A549 (cell line): ENCODE data around the gene PRKAG2. TPM values are rescaled to one million over a fixed set of nuclear protein-coding genes. Genes with fewer than 3 reads are reported as not detected.

Source experiments
- ATAC-seq, 2 experiments: fragments of 200-7000 bp in 1 of 2; fragments of >200 bp in 1 of 2; cut with Nextera tagmentation in 1 of 2; cut with Tn5 transposase in 1 of 2; 3 replicates each; pipeline versions ENCODE4 v1.8.0 to v1.9.1; 2018 to 2020; ENCODE audit warnings: mild to moderate bottlenecking in 1 of 2, moderate library complexity in 1 of 2
- CTCF ChIA-PET: fragments of 300-600 bp; sonication (Branson Sonifier 250); formaldehyde crosslinking; extraction: SDS; loops from one replicate; lab custom pipeline; 2021; ENCODE audit warnings: antibody characterized with exemption, inconsistent platforms; lab: Yijun Ruan, JAX
- POLR2A ChIA-PET: fragments of 350-600 bp; formaldehyde crosslinking; extraction: SDS; loops from one replicate; lab custom pipeline; 2021; ENCODE audit warnings: antibody characterized with exemption, inconsistent platforms; lab: Yijun Ruan, JAX
- DNase-seq, 2 experiments: peaks; one replicate each; pipeline versions ENCODE4 v3.0.0 to v3.0.0-alpha.2; 2011 to 2016; ENCODE audit warnings: low read depth in 1 of 2, low spot score in 1 of 2
- FAIRE-seq: peaks from 2 replicates; lab custom pipeline; 2011; peaks lifted over from hg19 to GRCh38; lab: Jason Lieb, UNC
- H3K27ac ChIP-seq, 2 experiments: fragments of >200 bp; sonication (Bioruptor Twin); formaldehyde crosslinking; 3 replicates each; pipeline ENCODE4 v1.5.1; 2016 to 2017
- H3K4me1 ChIP-seq: fragments of >200 bp; sonication (Bioruptor Twin); formaldehyde crosslinking; 3 replicates; pipeline ENCODE4 v1.6.1; 2016
- H3K4me2 ChIP-seq: fragments of >200 bp; sonication (Bioruptor Twin); formaldehyde crosslinking; 3 replicates; pipeline ENCODE4 v1.6.1; 2016
- H3K4me3 ChIP-seq: fragments of >200 bp; sonication (Bioruptor Twin); formaldehyde crosslinking; 3 replicates; pipeline ENCODE4 v1.5.1; 2016
- H3K9me3 ChIP-seq: fragments of >200 bp; sonication (Bioruptor Twin); formaldehyde crosslinking; 3 replicates; pipeline ENCODE4 v1.6.1; 2016
- CBX2 ChIP-seq: fragments of 200-600 bp; sonication (generic); IDR thresholded peaks from 2 replicates; pipeline ENCODE4 v1.6.1; 2016; ENCODE audit warnings: low read depth, mild to moderate bottlenecking, borderline replicate concordance
- CEBPB ChIP-seq, 2 experiments: fragments of >200 bp in 1 of 2; sonication (Bioruptor Twin) in 1 of 2; formaldehyde crosslinking in 1 of 2; IDR thresholded peaks; 2 replicates each; pipeline ENCODE4 v1.6.1; 2012 to 2016
- E2F6 ChIP-seq: IDR thresholded peaks from 2 replicates; pipeline ENCODE4 v1.6.1; 2012; ENCODE audit warnings: low read depth, borderline replicate concordance
- EHMT2 ChIP-seq: fragments of 200-600 bp; sonication (generic); IDR thresholded peaks from 2 replicates; pipeline ENCODE4 v1.6.1; 2016; ENCODE audit warnings: antibody characterized with exemption, low read depth, mild to moderate bottlenecking, moderate library complexity
- ELK1 ChIP-seq: fragments of 150-350 bp; IDR thresholded peaks from 2 replicates; pipeline ENCODE4 v1.6.1; 2014; ENCODE audit warnings: low read depth, mild to moderate bottlenecking, low read length
- ESRRA ChIP-seq: fragments of 150-350 bp; IDR thresholded peaks from 2 replicates; pipeline ENCODE4 v1.6.1; 2014; ENCODE audit warnings: mild to moderate bottlenecking, low read length, borderline replicate concordance
- FOSL2 ChIP-seq, 2 experiments: fragments of 450-650 bp in 1 of 2; fragments of >200 bp in 1 of 2; sonication (Bioruptor Twin) in 1 of 2; formaldehyde crosslinking; IDR thresholded peaks; 2 replicates each; pipeline versions ENCODE4 v1.5.0 to v1.6.1; 2016 to 2020; ENCODE audit warnings: mild to moderate bottlenecking in 1 of 2, moderate library complexity in 1 of 2
- HES2 ChIP-seq: fragments of >200 bp; sonication (Bioruptor Twin); formaldehyde crosslinking; IDR thresholded peaks from 2 replicates; pipeline ENCODE4 v1.6.1; 2016
- HMGXB4 ChIP-seq: fragments of 250-450 bp; sonication (Bioruptor Pico); IDR thresholded peaks from 2 replicates; pipeline ENCODE4 v1.5.0; 2021; ENCODE audit warnings: mild to moderate bottlenecking, moderate library complexity, borderline replicate concordance
- HOXB13 ChIP-seq: fragments of 250-450 bp; sonication (Bioruptor Pico); IDR thresholded peaks from 2 replicates; pipeline ENCODE4 v1.5.0; 2020; ENCODE audit warnings: low read depth, mild to moderate bottlenecking, moderate library complexity
- HOXB5 ChIP-seq: fragments of 250-450 bp; sonication (Bioruptor Pico); IDR thresholded peaks from 2 replicates; pipeline ENCODE4 v1.5.0; 2020; ENCODE audit warnings: mild to moderate bottlenecking, moderate library complexity
- JUNB ChIP-seq: fragments of >200 bp; sonication (Bioruptor Twin); formaldehyde crosslinking; IDR thresholded peaks from 2 replicates; pipeline ENCODE4 v1.6.1; 2016
- KDM5A ChIP-seq: fragments of 200-600 bp; sonication (generic); IDR thresholded peaks from 2 replicates; pipeline ENCODE4 v1.6.1; 2016; ENCODE audit warnings: antibody characterized with exemption, mild to moderate bottlenecking
- MAFK ChIP-seq: fragments of 450-650 bp; IDR thresholded peaks from 2 replicates; pipeline ENCODE4 v1.6.1; 2014; ENCODE audit not compliant: partially characterized antibody
- MAX ChIP-seq: IDR thresholded peaks from 2 replicates; pipeline ENCODE4 v1.6.1; 2012
- MAZ ChIP-seq: fragments of 150-350 bp; IDR thresholded peaks from 2 replicates; pipeline ENCODE4 v1.6.1; 2014; ENCODE audit warnings: antibody characterized with exemption, low read depth, low read length, borderline replicate concordance
- MYC ChIP-seq: IDR thresholded peaks from 2 replicates; pipeline ENCODE4 v1.6.1; 2012; ENCODE audit warnings: mild to moderate bottlenecking, inconsistent platforms, low read length, improper control_type of control experiment, borderline replicate concordance
- NPAS2 ChIP-seq: fragments of 250-450 bp; sonication (Bioruptor Pico); IDR thresholded peaks from 2 replicates; pipeline ENCODE4 v1.8.0; 2022; ENCODE audit warnings: mild to moderate bottlenecking, moderate library complexity, borderline replicate concordance
- NR3C1 ChIP-seq: fragments of >200 bp; sonication (Bioruptor Twin); formaldehyde crosslinking; IDR thresholded peaks from 3 replicates; pipeline ENCODE4 v1.6.1; 2017
- PHF8 ChIP-seq: fragments of 200-600 bp; sonication (generic); IDR thresholded peaks from 2 replicates; pipeline ENCODE4 v1.6.1; 2016; ENCODE audit warnings: low read depth, mild to moderate bottlenecking, antibody characterized with exemption, moderate library complexity, borderline replicate concordance
- POLR2AphosphoS2 ChIP-seq: conservative IDR thresholded peaks from 2 replicates; pipeline ENCODE4 v1.6.1; 2012; ENCODE audit warnings: low read length, improper control_type of control experiment, inconsistent platforms
- RARB ChIP-seq: fragments of 250-450 bp; sonication (Bioruptor Pico); IDR thresholded peaks from 2 replicates; pipeline ENCODE4 v1.8.0; 2021; ENCODE audit warnings: mild to moderate bottlenecking, moderate library complexity
- REST ChIP-seq: fragments of 200-600 bp; sonication (generic); IDR thresholded peaks from 2 replicates; pipeline ENCODE4 v1.6.1; 2016; ENCODE audit warnings: antibody characterized with exemption, mild to moderate bottlenecking, moderate library complexity
- SREBF2 ChIP-seq: fragments of 450-650 bp; IDR thresholded peaks from 2 replicates; pipeline ENCODE4 v1.6.1; 2014; ENCODE audit warnings: mild to moderate bottlenecking, moderate library complexity
- TP53 ChIP-seq: fragments of 250-450 bp; sonication (Bioruptor Pico); IDR thresholded peaks from 2 replicates; pipeline ENCODE4 v1.5.0; 2021; ENCODE audit warnings: mild to moderate bottlenecking, moderate library complexity
- WGBS: methylation state at CpG from one replicate; pipeline ENCODE4 v1.1.6; 2017; ENCODE audit errors: missing lambda C conversion rate; 5-methylcytosine and 5-hydroxymethylcytosine counted together
- polyA plus RNA-seq, 4 experiments: library from polyadenylated mRNA; depleted of rRNA in 3 of 4; stranded (reverse); fragments of >200 nt; fragmentation: RNase III in 1 of 4; extraction: RNeasy Plus Mini Kit Qiagen cat#74134 plus additional on column Dnase treatment in 1 of 4; gene quantifications; 2 replicates in 3 of 4; 3 replicates in 1 of 4; pipeline ENCODE4 v1.2.3, GENCODE V29; 2011 to 2017

The PRKAG2 gene
- polyA plus RNA-seq, 2 of the 4 experiments (the other 2 are of a cell fraction), result 26.5 to 31.7 TPM

GRCh38 chr7:151808400-151809145 is 68.3 kb downstream of the PRKAG2 start:
- FAIRE-seq, result no peak
- TF ChIP-seq MAX (peak; percentile 42; the same call in 1 of the 2 replicates), ELK1 (no peak), SREBF2 (no peak), HES2 (no peak), ESRRA (no peak), JUNB (peak; percentile 30; the same call in 1 of the 2 replicates), MAFK (peak; percentile 62), CBX2 (no peak), FOSL2 (IDR thresholded peaks at IDR 0.05) (peak; percentile 44), FOSL2 (CRISPR knock-in tag; IDR thresholded peaks at IDR 0.05) (peak; percentile 84)
- H3K4me1 ChIP-seq, result peaks cover 21% of the 10 kb centered on the region
- 47% methylated on average over 21 of the region's 24 CpGs for WGBS
- peak overlapping the region; percentile 64 for H3K4me2 ChIP-seq
- DNase-seq, result peak; percentile 76 to 87
- ChIA-PET CTCF (interaction anchor here (1.0 to 7.0 kb wide), 6 partner anchors 8 to 270 kb away, joined by 3 to 64 read pairs (median 3); no protein-coding TSS in a partner anchor), POLR2A (no interaction called here)
- peak overlapping the region; percentile 60 to 86; a peak in 5 of 6 replicates for H3K27ac ChIP-seq
- H3K9me3 ChIP-seq, result 0 out of 3 replicates have a peak, but pooled peaks cover 7% of the 10 kb centered on the region
- ATAC-seq, result peak; percentile 89 to 92
- no peak overlapping the region for H3K4me3 ChIP-seq

- H3K9me3 ChIP-seq, result 0 out of 3 replicates have a peak, but pooled peaks cover 7% of the 10 kb centered on the region
- WGBS, result 89% methylated on average over 15 of the region's 15 CpGs
- CTCF ChIA-PET, result interaction anchor here (1.1 to 7.0 kb wide), 4 partner anchors 9 to 124 kb away, joined by 3 to 64 read pairs (median 10); no protein-coding TSS in a partner anchor
- H3K4me3 ChIP-seq, result no peak overlapping the region
- TF ChIP-seq PHF8 (no peak), NPAS2 (CRISPR knock-in tag) (no peak), E2F6 (no peak), MYC (no peak), HMGXB4 (CRISPR knock-in tag) (no peak), EHMT2 (no peak), TP53 (no peak), MAZ (no peak), MAFK (no peak), ESRRA (no peak), CEBPB (IDR thresholded peaks at IDR 0.05) (no peak), POLR2AphosphoS2 (no peak), KDM5A (no peak), NR3C1 (no peak), ELK1 (no peak), HOXB5 (no peak), FOSL2 (IDR thresholded peaks at IDR 0.05) (no peak), FOSL2 (CRISPR knock-in tag; IDR thresholded peaks at IDR 0.05) (no peak), REST (no peak), RARB (CRISPR knock-in tag) (no peak), HOXB13 (CRISPR knock-in tag) (no peak)
- peak overlapping the region; percentile 64 for H3K4me2 ChIP-seq
- POLR2A ChIA-PET, result no interaction called here
- peaks cover 20% of the 10 kb centered on the region for H3K4me1 ChIP-seq
- ATAC-seq, result no peak; a peak in 1 of 6 replicates
- H3K27ac ChIP-seq, result no peak overlapping the region; a peak in 1 of 6 replicates
- DNase-seq, result no peak
- FAIRE-seq, result no peak
These were observed 69.1 kb downstream of the PRKAG2 start for GRCh38 chr7:151807846-151808245.
